Urinary bladder (tissue), 4 donors: ENCODE results near the gene BNIP5. TPM values are rescaled to one million over a fixed set of nuclear protein-coding genes. Genes with fewer than 3 reads are reported as not detected.

ENCODE experiments used
- DNase-seq: peaks from one replicate; pipeline ENCODE4 v3.0.0-alpha.2; 2015; ENCODE audit errors: extremely low spot score
- H3K27ac ChIP-seq: one replicate; pipeline ENCODE4 v1.5.1; 2013; ENCODE audit warnings: low read depth, mild to moderate bottlenecking, moderate library complexity
- H3K36me3 ChIP-seq: one replicate; pipeline ENCODE4 v1.6.1; 2013; ENCODE audit warnings: mild to moderate bottlenecking, moderate library complexity; ENCODE audit not compliant: insufficient read depth
- H3K4me1 ChIP-seq: one replicate; pipeline ENCODE4 v1.6.1; 2013; ENCODE audit warnings: mild to moderate bottlenecking, moderate library complexity; ENCODE audit not compliant: insufficient read depth
- H3K4me3 ChIP-seq: one replicate; pipeline ENCODE4 v1.5.1; 2013; ENCODE audit warnings: low read depth, low read length
- WGBS: extraction: QIAGEN DNeasy Blood & Tissue Kit; methylation state at CpG from one replicate; pipeline ENCODE4 v1.1.7; 2013; 5-methylcytosine and 5-hydroxymethylcytosine counted together
- polyA plus RNA-seq: library from polyadenylated mRNA; stranded (reverse); fragments of 200-250 nt; gene quantifications from one replicate; pipeline ENCODE4 v1.2.3, GENCODE V29; 2013
- total RNA-seq: library from RNA; depleted of rRNA; stranded (reverse); fragments of >200 nt; gene quantifications from one replicate; pipeline ENCODE4 v1.2.3, GENCODE V29; 2014
- donor health status: healthy with polysubstance abuse.
- donor health status: healthy.

BNIP5 gene
- total and polyA plus RNA-seq, 2 donors = not detected

DNA sequence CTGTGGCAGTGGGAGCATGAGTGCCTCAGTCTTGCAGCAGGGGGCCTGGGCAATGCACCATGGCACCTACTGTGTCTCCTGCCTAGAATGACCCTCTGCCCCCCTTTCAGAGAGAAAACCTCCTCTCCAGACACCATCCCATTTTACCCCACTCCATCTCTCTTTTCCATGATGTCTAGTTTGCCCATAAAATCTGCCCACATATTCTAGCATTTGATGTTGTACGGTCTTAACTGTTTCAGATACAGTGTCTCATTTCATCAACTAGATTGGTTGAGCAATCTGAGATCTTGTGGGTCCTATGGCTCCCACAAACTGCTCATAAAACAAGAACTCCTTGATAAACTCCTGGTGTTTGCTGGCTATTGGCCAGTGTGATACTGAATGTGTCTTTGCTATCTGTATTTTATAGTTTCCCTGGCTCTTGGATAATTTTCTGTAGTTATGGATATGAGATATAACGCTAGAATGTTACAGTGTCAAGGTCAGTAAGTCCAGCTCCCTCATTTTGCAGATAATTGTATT lies 58.7 kb downstream of the BNIP5 start:
- Histone ChIP-seq H3K27ac (no peak overlapping the region), H3K4me3 (no peak overlapping the region), H3K4me1 (no peaks in the 10 kb centered on the region), H3K36me3 (no peaks in the 10 kb centered on the region)
- WGBS = 40% methylated on average over 2 of the region's 2 CpGs
- no peak for DNase-seq

DNA sequence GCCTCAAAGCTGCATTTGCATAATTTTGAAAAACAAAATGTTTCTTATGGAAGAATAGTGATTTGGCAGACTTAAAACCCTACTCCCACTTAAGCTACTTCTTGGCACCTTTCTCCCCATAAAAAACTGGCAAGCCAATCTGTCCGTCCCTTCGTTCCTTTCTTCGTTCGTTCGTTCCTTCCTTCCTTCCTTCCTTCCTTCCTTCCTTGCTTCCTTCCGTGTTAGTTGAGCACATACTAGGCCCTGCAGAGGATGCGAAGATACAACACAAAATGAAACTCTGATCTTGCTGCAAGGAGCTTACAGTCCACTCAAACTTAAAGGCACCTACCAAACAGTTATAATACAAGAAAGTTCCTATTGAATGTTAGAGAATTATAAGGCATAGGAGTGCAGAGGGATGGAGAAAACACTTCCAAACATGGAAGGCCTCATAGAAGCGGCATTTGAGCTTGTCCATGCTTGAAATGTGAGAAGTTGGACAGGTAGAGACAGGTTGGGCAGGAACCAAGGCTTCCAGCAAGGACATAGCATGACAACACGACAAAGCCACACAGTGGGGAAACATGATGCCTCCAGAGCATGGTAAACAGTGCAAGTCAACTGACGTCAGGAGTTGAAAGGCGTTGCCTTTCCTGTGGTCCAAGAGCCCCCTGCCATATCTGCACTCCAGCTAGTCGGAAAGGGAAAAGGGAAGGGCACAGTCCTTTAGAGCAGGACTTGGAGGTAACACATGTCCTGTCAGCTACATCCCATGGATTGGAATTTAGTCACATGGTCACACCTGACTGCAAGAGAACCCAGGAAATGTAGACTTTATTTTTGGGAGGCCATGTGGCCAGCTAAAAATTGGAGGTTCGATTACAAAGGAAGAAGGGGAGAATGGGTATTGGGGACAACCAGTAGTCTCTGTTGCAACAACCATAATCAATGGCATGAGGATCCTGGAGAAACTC lies 59.8 kb downstream of the BNIP5 start:
- Histone ChIP-seq H3K27ac (no peak overlapping the region), H3K36me3 (no peaks in the 10 kb centered on the region), H3K4me1 (no peaks in the 10 kb centered on the region), H3K4me3 (no peak overlapping the region)
- DNase-seq = no peak
- WGBS = 81% methylated on average over 13 of the region's 13 CpGs

DNA sequence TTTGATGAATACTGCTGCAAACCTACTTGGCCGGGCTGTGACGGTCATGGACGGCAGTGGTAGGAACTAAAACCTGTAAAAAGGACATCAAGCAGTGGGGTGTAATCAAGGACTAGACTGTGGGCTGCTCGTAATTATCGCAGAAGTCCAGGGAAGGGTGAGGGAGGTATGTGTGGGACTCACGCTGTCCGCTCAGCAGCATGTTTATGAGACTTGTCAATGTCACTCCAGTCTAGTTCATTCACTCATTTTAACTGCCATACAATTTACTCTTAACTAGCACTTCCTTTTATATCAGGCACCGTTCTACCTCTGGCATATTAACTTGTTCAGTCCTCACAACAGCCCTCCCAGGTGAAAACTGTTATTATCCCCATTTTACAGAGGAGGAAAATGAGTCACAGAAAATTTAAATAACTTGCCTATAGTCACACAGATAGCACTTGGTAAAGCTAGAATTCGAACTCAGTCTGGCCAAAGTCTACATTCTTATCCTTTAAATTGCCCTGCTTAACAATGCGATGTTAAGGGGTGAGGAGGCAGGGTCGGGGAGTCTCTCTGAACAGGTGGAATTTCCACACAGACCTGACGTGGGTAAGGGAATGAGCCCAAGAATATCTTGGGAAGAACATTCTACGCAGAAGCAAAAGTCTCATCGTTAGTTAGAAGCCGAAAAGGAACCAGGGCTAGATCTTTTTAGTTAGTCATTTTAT lies 62.7 kb downstream of the BNIP5 start:
- 65% methylated on average over 15 of the region's 15 CpGs for WGBS

DNA sequence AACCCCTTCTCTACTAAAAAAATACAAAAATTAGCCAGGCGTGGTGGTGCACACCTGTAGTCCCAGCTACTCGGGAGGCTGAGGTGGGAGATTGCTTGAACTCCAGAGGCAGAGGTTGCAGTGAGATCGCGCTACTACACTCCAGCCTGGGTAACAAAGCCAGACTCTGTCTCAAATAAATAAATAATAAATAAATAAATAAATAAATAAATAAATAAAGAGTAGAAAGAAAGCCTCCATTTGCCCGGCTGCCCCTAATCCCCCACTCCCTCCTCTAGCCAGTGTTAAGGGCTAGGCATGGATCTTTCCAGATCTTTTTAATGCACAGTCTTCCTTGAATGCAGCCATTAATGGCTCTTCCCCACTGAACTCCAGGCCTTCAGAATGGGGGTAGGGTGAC lies 63.6 kb downstream of the BNIP5 start:
- DNase-seq = no peak
- WGBS = 88% methylated on average over 5 of the region's 5 CpGs
- H3K36me3 ChIP-seq = no peaks in the 10 kb centered on the region

More for the DNA sequence above, 62.7 kb downstream of the BNIP5 start:
- Histone ChIP-seq H3K27ac (no peak overlapping the region), H3K4me1 (no peaks in the 10 kb centered on the region), H3K4me3 (no peak overlapping the region), H3K36me3 (no peaks in the 10 kb centered on the region)
- no peak for DNase-seq

DNA sequence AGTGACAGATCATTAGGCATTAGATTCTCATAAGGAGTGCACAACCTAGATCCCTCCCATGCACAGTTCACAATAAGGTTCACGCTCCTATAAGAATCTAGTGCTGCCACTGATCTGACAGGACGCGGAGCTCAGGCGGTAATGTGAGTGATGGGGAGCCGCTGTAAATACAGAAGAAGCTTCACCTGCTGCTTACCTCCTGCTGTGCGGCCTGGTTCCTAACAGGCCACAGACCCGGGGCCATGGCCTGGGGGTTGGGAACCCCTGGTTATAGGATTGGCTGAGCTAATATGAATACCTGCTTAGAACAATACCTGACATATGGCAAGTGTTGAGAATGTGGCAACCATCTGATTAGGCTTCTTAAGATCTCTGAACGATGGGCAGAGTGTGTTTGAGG lies 64.5 kb downstream of the BNIP5 start:
- WGBS = 84% methylated on average over 8 of the region's 8 CpGs
- no peaks in the 10 kb centered on the region for H3K36me3 ChIP-seq
- H3K4me3 ChIP-seq = no peak overlapping the region
- no peak for DNase-seq
- H3K27ac ChIP-seq = no peak overlapping the region
- no peaks in the 10 kb centered on the region for H3K4me1 ChIP-seq

More for the DNA sequence above, 63.6 kb downstream of the BNIP5 start:
- Histone ChIP-seq H3K27ac (no peak overlapping the region), H3K4me1 (no peaks in the 10 kb centered on the region), H3K4me3 (no peak overlapping the region)

DNA sequence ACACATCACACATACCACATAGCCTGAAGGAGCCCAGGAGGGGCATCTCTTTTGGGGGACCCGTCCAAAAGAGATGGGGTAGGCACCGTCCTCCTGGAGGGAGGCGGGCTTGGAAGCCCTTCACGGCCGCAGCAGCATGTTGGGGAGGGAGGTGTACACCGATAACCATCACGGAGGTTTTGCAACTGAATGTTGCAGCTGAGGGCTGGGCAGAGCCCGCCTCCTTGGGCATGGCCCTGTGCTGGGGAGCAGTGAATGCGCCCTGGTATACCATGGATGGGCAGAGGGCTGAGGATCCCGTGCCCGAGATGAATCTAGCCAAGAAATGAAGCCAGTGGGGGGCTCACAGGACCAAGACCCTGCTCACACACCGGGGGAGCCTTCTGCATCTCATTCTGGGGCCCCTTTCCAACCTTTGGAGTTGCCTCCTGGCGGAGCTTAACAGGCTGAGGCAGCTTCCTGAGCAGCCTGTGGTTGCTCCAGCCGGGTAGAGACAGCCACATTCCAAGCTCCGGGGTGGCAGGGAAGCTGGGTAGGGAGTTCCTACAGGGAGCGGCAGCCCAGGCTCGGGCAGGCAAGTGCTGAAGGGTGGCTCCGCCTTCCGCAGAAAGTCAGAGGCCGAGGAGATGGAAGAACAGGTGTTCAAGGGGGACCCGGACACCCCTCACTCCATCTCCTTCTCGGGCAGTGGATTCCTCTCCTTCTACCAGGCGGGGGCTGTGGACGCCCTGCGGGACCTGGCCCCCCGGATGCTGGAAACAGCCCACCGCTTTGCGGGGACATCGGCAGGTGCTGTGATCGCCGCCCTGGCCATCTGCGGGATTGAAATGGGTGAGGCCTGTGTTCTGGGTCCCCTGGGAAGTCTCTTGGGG lies 66.6 kb downstream of the BNIP5 start, which contains the start of gene PNPLA1:
PNPLA1 (plus strand) TSS at position 227 of the 872 bp plus-strand sequence; CDS start at position 627, 400 bp downstream.
- DNase-seq = no peak
- H3K4me1 ChIP-seq = no peaks in the 10 kb centered on the region
- H3K4me3 ChIP-seq = no peak within 1 kb of the TSS
- H3K36me3 ChIP-seq = no peaks in the 10 kb centered on the region
- H3K27ac ChIP-seq = no peak within 1 kb of the TSS
- WGBS = 71% methylated on average over 32 of the region's 32 CpGs

DNA sequence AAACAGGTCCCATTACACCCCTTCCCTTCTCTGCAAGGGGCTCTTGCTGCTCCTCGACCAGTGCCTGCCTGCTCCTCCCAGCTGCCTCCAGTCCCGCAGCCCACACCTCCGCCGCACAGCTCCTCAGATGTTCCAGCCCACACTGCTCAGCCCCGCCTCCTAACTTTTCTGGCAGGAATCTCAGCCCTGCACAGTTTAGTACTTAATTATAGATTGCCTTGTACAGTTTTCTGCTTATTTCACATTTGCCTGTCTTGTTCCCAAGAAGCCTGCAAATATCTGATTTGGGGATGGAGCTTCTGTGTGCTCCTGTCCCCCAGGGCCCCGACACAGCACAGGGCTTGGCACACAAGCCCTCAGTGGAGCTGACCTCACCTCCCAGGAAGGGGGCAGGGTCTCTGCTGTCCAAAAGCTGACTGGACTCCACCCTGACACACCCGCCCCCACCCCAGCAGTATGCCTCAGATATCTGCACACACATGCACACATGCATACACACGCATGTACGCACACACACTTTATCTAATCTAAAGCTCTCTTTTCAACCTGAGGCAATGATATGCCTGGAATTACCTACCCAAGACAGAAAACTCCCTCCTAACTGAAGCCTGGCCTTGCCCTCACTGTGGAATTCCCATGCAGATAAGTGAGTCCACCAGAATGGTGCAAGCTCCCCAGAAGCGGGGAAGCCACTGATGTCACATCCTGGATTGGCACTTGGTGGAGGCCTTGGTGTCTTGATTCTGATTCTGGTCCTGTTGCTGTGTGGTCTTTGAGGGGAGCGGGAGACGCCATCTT lies 68.0 kb downstream of the BNIP5 start:
- H3K4me3 ChIP-seq = no peak overlapping the region
- 58% methylated on average over 12 of the region's 12 CpGs for WGBS
- no peaks in the 10 kb centered on the region for H3K4me1 ChIP-seq
- no peak overlapping the region for H3K27ac ChIP-seq
- H3K36me3 ChIP-seq = no peaks in the 10 kb centered on the region
- no peak for DNase-seq

DNA sequence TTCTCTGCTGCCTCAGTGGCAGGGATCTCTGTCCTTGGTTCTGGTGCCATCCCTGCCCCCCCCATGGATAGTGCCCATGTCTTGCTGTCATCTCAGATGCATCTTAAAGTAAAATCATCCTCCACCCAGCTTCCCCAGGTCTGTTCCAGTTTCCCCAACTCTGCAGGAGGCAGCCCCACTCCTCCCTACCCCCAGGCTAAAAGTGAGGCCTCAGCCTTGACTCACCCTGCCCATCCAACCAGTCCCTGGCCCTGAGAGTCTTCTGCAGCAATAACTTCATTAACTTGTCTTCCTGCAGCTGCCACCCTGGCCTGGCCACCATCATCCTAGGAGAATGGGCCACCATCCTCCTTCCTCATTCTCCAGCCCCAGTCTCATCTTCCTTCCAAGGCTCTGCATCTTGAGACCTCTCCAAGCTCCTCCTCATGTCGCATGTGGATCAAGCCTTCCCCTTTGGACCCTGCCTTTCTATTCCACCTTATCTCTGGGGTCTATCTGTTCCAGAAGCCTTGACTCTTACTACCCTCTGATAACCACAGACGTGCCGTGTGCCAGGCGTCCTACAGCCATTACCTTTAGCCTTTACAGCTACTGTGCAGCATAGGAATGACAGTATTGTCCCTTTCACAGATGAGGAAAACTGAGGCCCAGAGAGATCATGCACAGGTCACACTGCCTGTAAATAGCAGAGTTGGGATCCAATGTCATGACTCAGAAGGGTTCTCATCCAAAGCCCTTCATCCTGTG lies 68.8 kb downstream of the BNIP5 start:
- Histone ChIP-seq H3K27ac (no peak overlapping the region), H3K36me3 (no peaks in the 10 kb centered on the region), H3K4me1 (no peaks in the 10 kb centered on the region), H3K4me3 (no peak overlapping the region)
- DNase-seq = no peak
- 91% methylated on average over 4 of the region's 4 CpGs for WGBS

DNA sequence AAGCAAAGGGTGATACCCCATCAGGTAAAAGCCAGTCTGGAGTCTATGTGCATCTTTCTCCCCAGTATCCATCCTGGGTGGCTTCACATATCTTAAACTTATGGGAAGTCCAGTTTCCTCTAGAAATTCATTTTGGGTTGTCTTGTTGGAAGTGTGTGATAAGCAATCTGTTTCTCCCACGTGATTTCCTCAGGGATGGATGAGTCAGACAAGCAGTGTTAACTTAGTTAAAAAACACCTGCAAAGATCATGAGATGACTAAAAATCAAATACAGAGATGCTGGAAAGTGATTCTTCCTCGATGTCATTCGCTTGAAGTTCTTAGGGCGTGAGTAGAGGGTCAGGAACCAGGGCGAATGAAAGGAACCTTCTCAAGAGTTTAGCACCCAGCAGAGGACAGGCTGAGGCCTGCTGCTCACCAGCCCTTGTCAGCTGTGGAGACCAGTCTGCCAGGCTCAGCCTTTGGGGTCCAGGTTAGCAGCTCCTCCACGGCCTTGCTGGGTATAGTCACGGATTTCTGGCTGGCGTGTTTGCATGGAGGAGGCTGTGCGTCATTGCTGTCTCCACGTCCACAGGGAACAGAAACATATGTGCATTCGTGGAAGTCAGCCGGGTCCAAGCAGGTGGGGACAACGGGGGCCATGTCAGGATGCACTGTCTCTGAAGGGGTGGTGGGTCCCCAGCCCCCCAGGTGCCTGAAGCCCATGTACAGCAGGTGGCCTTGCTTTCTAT lies 69.6 kb downstream of the BNIP5 start:
- no peak for DNase-seq
- WGBS = 91% methylated on average over 13 of the region's 13 CpGs
- H3K4me1 ChIP-seq = no peaks in the 10 kb centered on the region
- no peaks in the 10 kb centered on the region for H3K36me3 ChIP-seq
- H3K27ac ChIP-seq = no peak overlapping the region
- H3K4me3 ChIP-seq = no peak overlapping the region
